NCI-H2227 (cell line): ENCODE results near the gene LNX2.
A peak's percentile ranks its signal among the peaks of the same experiment; 100 is the strongest.

Experiments used
- DNase-seq: peaks from one replicate; lab custom pipeline; 2025; ENCODE audit not compliant: unreplicated experiment; lab: John Stamatoyannopoulos, UW

Gene LNX2

GRCh38 chr13:27570906-27571305 lies 49.4 kb downstream of the LNX2 start:
- no peak for DNase-seq

DNA sequence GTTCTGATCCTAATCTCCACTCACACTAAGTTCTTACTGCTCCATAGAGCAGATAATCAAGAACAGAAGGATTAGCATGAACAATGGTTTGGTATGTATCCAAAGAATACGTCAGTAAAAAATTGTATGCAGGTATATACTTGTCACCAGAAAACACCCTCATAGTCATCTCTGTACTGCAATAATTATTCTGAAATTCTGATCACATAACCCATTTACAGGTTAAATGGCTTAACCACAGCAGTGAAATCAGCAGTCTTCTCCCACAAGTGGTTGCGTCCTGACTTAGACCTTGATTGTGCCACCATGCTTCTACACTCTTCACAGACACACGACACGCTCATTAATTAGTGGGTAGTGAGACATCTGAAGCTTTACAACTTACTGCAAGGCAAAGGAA lies 50.9 kb downstream of the LNX2 start:
- DNase-seq: no peak

DNA sequence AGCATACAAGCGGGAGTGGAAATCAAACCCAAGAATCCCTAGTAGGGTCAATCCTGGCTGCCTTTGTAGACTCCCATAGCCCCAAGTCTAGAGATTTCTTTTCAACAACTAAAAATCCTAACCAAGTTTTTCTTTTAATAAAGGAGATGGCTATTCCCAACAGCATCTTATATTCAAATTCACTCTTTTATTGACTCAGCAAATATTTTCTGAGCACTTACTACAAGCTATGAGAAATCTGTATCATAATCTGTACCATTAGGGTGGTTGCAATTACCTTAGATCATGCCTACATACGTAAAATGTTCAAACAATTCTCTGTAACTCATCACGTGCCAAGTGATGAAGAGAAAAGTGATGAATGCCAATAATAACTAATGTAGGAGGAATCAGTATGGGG lies 54.5 kb downstream of the LNX2 start:
- no peak for DNase-seq

DNA sequence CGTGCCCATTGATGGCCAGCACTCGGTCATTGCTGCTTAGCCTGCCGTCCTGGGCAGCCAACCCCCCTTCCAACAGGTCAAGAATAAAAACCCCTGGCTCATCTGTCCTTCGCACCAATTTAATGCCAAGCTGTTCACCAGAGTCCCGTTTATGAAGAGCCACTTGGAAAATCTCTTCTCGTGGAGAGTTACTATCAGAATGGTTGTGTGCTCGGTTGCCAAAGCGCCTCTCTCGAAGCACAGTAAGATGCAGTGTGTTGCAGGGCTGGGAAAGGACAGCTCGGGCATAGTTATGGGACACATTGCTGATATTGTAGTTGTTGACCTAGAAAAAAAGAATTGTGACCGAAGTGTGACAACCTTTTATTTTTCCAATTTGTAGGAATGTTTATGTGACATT lies 57.9 kb downstream of the LNX2 start:
- no peak for DNase-seq

DNA sequence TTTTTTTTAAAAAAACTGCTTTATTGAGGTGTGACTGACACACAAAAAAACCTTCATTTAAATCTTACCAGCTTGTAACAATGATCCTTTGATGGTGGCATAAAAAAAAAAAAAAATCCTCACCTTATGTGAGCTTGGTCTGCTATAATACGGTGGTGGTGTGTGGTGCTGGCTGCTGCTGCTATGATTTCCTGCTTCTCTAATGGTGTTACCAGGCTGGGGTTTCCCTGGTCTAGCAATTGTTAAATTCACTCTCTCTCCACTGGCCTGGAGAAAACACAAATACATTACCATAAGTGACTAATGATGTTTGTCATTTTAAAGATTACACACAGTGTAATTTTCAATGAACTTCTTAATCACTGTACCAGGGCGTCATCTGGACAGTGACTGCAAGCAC lies 60.6 kb downstream of the LNX2 start:
- no peak for DNase-seq

- DNase-seq: no peak
Measured at GRCh38 chr13:27556109-27556508, 64.2 kb downstream of the LNX2 start.

DNA sequence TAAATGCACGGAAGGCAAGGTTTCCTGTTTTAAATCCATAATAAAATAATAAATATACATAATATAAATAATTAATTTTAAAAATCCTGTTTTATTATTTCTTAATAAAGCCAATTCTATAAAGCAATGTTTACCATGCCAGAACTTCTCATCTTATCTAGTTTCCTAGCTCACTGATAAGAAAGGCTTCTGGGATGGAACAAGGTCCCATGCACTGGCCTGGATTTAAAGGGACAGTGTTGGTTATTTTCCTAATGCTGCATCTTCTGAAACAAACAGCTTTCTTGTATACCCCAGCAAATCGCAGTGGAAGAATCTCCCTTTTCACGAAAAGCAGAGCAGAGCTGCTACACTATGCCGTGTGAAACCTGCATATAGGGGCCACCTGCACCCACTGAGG lies 68.8 kb downstream of the LNX2 start:
- DNase-seq: no peak

DNA sequence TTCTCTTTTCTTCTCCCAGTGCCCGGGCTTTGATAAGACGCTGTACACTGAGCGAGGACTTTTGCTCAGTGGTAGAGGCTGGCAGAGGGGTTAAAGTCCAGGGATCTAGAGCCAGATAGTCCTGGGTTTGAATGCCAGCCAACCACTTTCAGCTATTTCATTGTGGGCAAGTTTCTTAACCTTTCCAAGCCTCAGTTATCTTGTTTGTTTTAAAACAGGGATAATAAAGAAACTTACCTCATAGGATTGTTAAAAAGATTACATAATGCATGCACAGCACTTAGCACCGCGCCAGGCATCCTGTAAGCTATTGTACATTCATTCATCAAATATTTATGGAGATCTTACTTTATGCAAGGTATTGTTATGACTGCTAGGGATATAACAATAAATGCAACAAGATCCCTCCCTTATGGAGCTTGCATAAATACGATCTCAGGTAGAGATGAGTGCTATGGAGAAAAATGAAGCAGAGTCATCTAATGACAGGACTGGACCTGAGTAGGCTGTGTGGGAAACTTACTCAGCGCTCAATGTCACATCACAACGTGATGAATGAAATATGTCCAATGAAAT lies 70.8 kb downstream of the LNX2 start:
- DNase-seq: no peak

- no peak for DNase-seq
Measured at GRCh38 chr13:27542220-27542619, 78.1 kb downstream of the LNX2 start.

DNA sequence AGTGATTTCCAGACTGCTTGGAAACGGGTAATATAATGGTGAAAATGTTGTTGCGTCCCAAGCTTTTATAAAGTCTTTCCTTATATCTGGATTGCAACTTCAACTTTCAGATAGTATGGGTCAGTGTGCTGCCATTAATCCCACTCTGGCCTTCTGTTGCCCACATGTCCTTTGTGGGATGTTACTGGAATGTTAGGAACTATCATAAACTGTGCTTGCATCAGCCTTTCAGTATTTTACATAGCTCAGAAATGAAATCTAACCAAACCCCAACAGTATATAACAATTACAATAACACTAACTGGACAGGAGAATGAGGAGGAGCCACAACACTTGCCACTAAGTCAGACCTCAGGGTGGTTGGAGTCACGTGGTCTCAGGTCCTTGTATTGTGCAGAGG lies 78.9 kb downstream of the LNX2 start:
- no peak for DNase-seq

GRCh38 chr13:27536361-27537101 lies 83.8 kb downstream of the LNX2 start:
- no peak for DNase-seq

DNA sequence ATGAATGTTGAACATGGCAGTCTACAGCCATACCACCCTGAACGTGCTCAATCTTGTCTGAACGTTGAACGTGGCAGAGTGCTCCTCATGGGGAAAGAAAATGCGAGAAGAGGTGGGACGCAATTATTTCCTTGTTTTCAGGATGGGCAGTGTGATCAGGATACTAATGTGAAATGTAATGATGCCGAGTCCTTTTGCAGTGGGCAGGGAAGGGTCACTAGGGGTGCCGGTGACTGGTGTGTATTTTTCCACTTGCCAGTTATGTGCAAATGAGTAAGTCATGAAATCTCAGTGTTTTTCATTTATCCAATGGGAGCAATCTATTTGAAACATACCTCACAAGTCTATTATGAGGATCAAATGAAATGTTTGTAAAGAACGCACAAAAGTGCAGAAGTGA lies 84.8 kb downstream of the LNX2 start:
- no peak for DNase-seq

DNA sequence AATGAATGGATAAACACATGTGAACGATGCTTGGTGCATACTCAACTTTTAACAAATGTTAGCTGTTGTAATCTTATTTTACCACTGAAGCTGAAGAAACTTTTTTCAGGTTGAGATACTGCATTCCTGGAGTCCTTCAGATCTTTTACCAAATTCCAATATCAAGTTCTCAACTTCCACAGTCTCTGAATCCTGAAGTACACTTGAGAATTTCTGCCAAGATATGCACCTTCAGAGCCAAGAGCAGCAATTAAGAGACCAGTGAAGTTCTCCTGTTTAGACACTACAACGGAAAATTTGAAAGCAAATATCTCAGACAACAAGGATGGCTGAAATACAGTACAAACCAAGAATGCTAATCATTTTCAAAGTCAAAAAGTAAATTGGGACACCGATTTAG lies 85.3 kb downstream of the LNX2 start:
- no peak for DNase-seq

DNA sequence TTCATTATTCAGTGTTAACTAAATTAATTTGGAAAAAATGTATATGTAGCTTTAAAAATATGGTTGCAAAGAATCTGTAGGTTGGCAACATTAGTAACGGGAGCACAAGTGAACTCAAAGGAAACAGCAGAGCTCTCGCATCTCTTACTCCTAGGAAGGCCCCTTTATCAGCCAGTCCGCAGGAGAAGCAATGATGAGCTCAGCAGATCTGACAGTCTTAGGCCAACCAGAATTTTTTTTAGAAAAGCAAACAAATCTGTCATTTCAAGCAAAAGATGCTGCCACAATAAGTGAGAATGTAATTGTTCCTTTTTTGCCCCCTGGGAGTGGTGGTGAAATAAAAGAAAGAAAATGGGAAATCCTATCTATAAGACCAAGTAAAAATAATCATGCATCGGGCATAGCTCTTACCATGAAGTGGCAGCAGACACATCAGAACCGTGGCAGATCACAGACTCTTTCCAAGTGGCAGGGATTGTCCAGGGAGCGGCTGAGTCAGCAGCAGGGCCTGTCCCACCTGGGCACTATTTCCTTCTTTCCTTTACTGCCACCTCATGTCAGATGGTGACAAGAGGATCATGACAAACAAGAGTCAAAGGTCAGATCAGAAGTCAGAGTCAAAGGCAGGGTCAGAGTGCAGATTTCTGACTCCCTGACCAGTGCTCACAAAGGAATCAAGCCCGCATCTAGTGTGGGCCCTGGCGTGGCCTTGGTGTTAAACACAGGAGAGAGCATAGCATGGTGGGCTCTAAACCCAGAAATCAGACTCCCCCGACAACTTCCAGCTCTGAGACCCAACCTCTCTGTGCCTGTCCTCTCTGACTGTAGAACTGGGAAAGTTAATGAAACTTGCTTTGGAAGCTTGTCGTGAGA lies 86.0 kb downstream of the LNX2 start:
- no peak for DNase-seq

- DNase-seq: peak; percentile 83
Measured at GRCh38 chr13:27533155-27533643, 87.1 kb downstream of the LNX2 start.

DNA sequence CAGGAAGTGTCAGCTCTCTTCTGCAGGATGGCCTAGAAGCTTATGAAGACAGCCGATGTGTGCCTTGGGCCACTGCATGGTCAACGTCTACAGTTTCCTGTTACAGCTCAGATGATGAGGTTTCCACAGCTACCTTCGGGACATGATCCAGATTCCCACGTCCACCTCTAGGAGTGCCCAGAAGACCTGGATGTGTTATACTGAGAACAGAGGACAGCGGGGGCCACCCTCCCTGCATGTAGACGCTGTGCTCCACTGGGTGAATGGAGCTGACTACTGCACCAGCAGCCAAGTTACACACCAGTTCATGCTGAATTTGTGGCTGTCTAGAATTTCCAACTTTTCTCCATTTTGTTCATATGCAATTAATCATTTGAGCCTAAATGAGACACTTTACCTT lies 91.4 kb downstream of the LNX2 start:
- no peak for DNase-seq

GRCh38 chr13:27526516-27526915 lies 93.8 kb downstream of the LNX2 start:
- DNase-seq: no peak

- no peak for DNase-seq
Measured at GRCh38 chr13:27524981-27525975, 95.1 kb downstream of the LNX2 start.

GRCh38 chr13:27523346-27524073 lies 96.8 kb downstream of the LNX2 start:
- no peak for DNase-seq

- DNase-seq: no peak
Measured at GRCh38 chr13:27522847-27523246, 97.5 kb downstream of the LNX2 start.
